H4 (cell line): Measurements from ENCODE around the gene TBC1D19. TPM values are rescaled to one million over a fixed set of nuclear protein-coding genes. Genes with fewer than 3 reads are reported as not detected.
"Not testable (repeated sequence)": the region's sequence is repeated elsewhere in the genome, so short reads cannot be mapped to it uniquely, and the experiment has no call there.

Experiments
- DNase-seq: peaks from one replicate; pipeline ENCODE4 v3.0.0-alpha.2; 2015; ENCODE audit warnings: low spot score
- total RNA-seq: library from RNA; depleted of rRNA; stranded (reverse); fragments of >200 nt; shearing (Covaris generic); gene quantifications from 2 replicates; pipeline ENCODE4 v1.2.3, GENCODE V29; 2014

Gene TBC1D19
- total RNA-seq, 1 experiment from 2014 or later: 16.6 TPM

- no peak for DNase-seq
These were observed 13.0 kb downstream of the TBC1D19 start for GRCh38 chr4:26596843-26597242.

GRCh38 chr4:26601204-26601603, 17.3 kb downstream of the TBC1D19 start:
- DNase-seq: no peak

- DNase-seq: no peak
These were observed 23.9 kb downstream of the TBC1D19 start for GRCh38 chr4:26607776-26608175.

GRCh38 chr4:26609391-26609790, 25.5 kb downstream of the TBC1D19 start:
- DNase-seq: no peak

- DNase-seq: no peak
These were observed 26.0 kb downstream of the TBC1D19 start for GRCh38 chr4:26609868-26610267.

- DNase-seq: no peak
These were observed 27.5 kb downstream of the TBC1D19 start for GRCh38 chr4:26611372-26611771.

- no peak for DNase-seq
These were observed 28.0 kb downstream of the TBC1D19 start for GRCh38 chr4:26611885-26612284.

GRCh38 chr4:26613237-26613636, 29.4 kb downstream of the TBC1D19 start:
- DNase-seq: no peak

- DNase-seq: no peak
These were observed 29.9 kb downstream of the TBC1D19 start for GRCh38 chr4:26613735-26614134.

GRCh38 chr4:26619784-26620183, 35.9 kb downstream of the TBC1D19 start:
- no peak for DNase-seq

- no peak for DNase-seq
These were observed 37.5 kb downstream of the TBC1D19 start for GRCh38 chr4:26621366-26621765.

- no peak for DNase-seq
These were observed 39.0 kb downstream of the TBC1D19 start for GRCh38 chr4:26622913-26623312.

GRCh38 chr4:26626658-26627057, 42.8 kb downstream of the TBC1D19 start:
- DNase-seq: not testable (repeated sequence)

GRCh38 chr4:26632916-26633315, 49.0 kb downstream of the TBC1D19 start:
- no peak for DNase-seq

GRCh38 chr4:26634237-26634636, 50.4 kb downstream of the TBC1D19 start:
- DNase-seq: no peak

GRCh38 chr4:26636458-26636857, 52.6 kb downstream of the TBC1D19 start:
- no peak for DNase-seq

GRCh38 chr4:26640639-26641038, 56.8 kb downstream of the TBC1D19 start:
- DNase-seq: not testable (repeated sequence)

GRCh38 chr4:26647523-26648224, 63.8 kb downstream of the TBC1D19 start:
- no peak for DNase-seq

- no peak for DNase-seq
These were observed 64.4 kb downstream of the TBC1D19 start for GRCh38 chr4:26648260-26648659.

- DNase-seq: no peak
These were observed 76.4 kb downstream of the TBC1D19 start for GRCh38 chr4:26660261-26660660.

GRCh38 chr4:26663888-26664287, 80.0 kb downstream of the TBC1D19 start:
- DNase-seq: no peak

- DNase-seq: no peak
These were observed 87.1 kb downstream of the TBC1D19 start for GRCh38 chr4:26670903-26671537.

GRCh38 chr4:26679040-26679695, 95.3 kb downstream of the TBC1D19 start:
- not testable (repeated sequence) for DNase-seq
